Measurements from ENCODE around the gene CNR2.
"Not testable (repeated sequence)": the region's sequence is repeated elsewhere in the genome, so short reads cannot be mapped to it uniquely, and the experiment has no call there.

CNR2 gene

DNA sequence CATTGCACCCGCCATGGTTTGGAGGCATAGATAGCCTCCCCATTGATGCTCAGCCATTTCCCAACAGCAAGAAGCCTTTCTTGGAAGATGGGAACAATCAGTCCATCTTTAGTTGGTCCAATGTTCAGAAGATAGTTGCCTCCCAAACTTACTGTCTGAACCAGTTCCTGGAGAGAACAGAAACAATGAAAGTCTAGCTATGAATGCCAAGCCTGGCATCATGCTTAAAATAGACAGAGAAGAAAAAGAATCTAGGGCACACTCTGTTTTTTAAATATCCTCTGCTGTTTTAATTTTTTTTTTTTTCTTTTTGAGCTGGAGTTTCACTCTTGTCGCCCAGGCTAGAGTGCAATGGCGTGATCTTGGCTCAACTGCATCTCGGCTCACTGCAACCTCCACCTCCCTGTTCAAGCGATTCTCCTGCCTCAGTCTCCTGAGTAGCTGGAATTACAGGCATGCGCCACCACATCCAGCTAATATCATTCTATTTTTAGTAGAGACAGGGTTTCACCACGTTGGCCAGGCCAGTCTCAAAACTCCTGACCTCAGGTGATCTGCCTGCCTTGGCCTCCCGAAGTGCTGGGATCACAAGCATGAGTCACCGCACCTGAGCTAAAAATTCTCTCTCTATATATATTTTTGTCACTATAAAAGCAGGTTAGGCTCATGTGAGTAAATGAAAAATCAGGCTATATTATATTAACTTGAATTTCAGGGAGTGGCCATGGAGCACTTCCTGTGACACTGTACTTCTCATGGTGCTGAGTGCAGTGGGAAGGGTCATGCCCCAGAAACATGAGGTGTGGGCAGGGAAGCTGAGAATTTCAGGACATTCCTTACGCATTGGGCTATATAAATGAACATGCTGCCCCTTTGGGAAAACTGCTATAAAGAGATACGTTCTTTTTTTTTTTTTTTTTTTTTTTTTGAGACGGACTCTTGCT lies 64.2 kb downstream of the CNR2 start:
- Histone ChIP-seq H3K36me3 (ENCODE audit: insufficient read depth, low read length) (no peaks in the 10 kb centered on the region), H3K4me1 (ENCODE audit: insufficient read depth, low read length) (no peaks in the 10 kb centered on the region), H3K9ac (ENCODE audit: low read depth, low read length) (no peak overlapping the region), H3K9me3 (ENCODE audit: control insufficient read depth, insufficient read depth, low read length) (peaks cover 9% of the 10 kb centered on the region)

DNA sequence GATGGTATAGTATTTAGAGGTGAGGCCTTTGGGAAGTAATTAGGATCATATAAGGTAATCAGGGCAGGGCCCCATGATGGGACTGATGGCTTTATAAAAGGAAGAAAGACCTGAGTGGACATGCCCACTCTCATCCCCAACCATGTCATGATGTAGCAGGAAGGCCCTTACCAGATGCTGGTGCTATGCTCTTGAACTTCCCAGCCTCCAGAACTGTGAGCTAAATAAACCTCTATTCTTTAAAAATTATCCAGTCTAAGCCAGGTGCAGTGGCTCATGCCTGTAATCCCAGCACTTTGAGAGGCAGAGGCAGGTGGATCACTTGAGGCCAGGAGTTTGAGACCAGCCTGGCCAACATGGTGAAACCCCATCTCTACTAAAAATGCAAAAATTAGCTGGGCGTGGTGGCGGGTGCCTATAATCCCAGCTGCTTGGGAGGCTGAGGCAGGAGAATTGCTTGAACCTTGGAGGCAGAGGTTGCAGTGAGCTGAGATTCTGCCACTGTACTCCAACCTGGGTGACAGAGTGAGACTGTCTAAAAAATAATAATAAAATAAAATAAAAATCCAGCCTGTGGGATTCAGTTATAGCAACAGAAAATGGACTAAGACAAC lies 65.6 kb downstream of the CNR2 start:
- H3K36me3 ChIP-seq (ENCODE audit: insufficient read depth, low read length); H3K9me3 ChIP-seq (ENCODE audit: control insufficient read depth, insufficient read depth, low read length); H3K4me1 ChIP-seq (ENCODE audit: insufficient read depth, low read length); H3K9ac ChIP-seq (ENCODE audit: low read depth, low read length): not testable (repeated sequence)

DNA sequence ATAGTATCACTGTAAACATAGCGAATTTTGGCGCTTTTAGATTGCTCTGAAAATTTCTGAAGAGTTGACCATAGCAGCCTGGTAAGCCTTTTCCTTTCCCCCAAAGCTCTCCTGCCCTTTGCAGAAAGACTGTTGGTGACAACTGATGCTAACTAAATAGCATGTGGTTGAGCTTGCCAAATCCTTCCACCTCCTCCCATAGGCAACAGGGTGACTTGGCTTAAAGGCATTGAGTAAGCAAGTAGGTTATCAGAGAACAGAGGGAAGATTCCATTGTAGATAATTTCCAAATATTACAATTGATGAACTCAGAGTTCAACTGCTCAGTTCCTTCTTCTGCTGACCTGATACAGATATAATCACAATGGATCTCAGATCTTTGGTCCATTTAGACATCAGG lies 68.0 kb downstream of the CNR2 start:
- Histone ChIP-seq H3K4me1 (ENCODE audit: insufficient read depth, low read length) (no peaks in the 10 kb centered on the region), H3K9me3 (ENCODE audit: control insufficient read depth, insufficient read depth, low read length) (peaks cover 9% of the 10 kb centered on the region), H3K9ac (ENCODE audit: low read depth, low read length) (no peak overlapping the region), H3K36me3 (ENCODE audit: insufficient read depth, low read length) (no peaks in the 10 kb centered on the region)

DNA sequence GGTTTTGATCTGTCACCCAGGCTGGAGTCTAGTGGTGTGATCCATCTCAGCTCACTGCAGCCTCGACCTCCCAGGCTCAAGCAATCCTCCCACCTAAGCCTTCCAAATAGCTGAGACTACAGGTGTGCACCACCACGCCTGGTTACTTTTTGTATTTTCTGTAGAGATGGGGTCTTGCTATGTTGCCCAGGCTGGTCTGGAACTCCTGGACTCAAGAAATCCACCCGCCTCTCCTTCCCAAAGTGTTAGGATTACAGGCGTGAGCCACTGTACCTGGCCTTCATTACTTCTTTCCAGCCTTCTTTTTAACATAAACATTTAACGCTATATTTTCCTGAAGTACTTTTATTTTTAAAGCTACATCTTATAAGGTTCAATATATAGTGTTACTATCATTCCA lies 69.5 kb downstream of the CNR2 start:
- Histone ChIP-seq H3K9me3 (ENCODE audit: control insufficient read depth, insufficient read depth, low read length) (peaks cover 9% of the 10 kb centered on the region), H3K4me1 (ENCODE audit: insufficient read depth, low read length) (no peaks in the 10 kb centered on the region), H3K9ac (ENCODE audit: low read depth, low read length) (no peak overlapping the region), H3K36me3 (ENCODE audit: insufficient read depth, low read length) (no peaks in the 10 kb centered on the region)

GRCh38 chr1:23838401-23838866 lies 74.7 kb downstream of the CNR2 start:
- Histone ChIP-seq H3K36me3 (ENCODE audit: insufficient read depth, low read length) (no peaks in the 10 kb centered on the region), H3K9ac (ENCODE audit: low read depth, low read length) (peak overlapping the region; percentile 35; the same call in 1 of the 2 replicates), H3K9me3 (ENCODE audit: control insufficient read depth, insufficient read depth, low read length) (no peaks in the 10 kb centered on the region), H3K4me1 (ENCODE audit: insufficient read depth, low read length) (no peaks in the 10 kb centered on the region)

DNA sequence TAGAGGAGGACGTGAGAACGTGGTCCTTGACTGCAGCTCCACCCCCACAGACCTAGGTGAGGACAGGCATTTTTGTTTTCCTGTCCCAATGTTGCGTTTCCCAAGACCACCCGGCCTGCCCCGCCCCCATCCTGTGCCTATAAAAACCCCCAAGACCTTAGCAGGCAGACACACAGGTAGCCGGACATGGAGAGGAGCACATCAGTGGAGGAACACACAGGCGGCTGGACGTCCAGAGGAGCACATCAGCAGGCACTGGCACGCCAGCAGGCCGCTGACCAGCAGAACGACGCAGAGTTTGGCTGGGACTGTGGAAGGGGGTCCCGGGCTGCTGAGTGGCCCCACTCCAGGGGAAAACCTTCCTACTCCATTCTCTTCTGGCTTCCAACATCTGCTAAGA lies 75.3 kb downstream of the CNR2 start:
- Histone ChIP-seq H3K9ac (ENCODE audit: low read depth, low read length) (peak overlapping the region; percentile 35; the same call in 1 of the 2 replicates), H3K9me3 (ENCODE audit: control insufficient read depth, insufficient read depth, low read length) (no peaks in the 10 kb centered on the region), H3K36me3 (ENCODE audit: insufficient read depth, low read length) (no peaks in the 10 kb centered on the region), H3K4me1 (ENCODE audit: insufficient read depth, low read length) (no peaks in the 10 kb centered on the region)

GRCh38 chr1:23836037-23836436 lies 77.1 kb downstream of the CNR2 start:
- Histone ChIP-seq H3K9ac (ENCODE audit: low read depth, low read length) (no peak overlapping the region), H3K36me3 (ENCODE audit: insufficient read depth, low read length) (no peaks in the 10 kb centered on the region), H3K4me1 (ENCODE audit: insufficient read depth, low read length) (no peaks in the 10 kb centered on the region), H3K9me3 (ENCODE audit: control insufficient read depth, insufficient read depth, low read length) (no peaks in the 10 kb centered on the region)

- not testable (repeated sequence) for H3K9me3 ChIP-seq (ENCODE audit: control insufficient read depth, insufficient read depth, low read length); H3K9ac ChIP-seq (ENCODE audit: low read depth, low read length); H3K36me3 ChIP-seq (ENCODE audit: insufficient read depth, low read length); H3K4me1 ChIP-seq (ENCODE audit: insufficient read depth, low read length)
Observed at GRCh38 chr1:23834156-23834555, 79.0 kb downstream of the CNR2 start.

GRCh38 chr1:23827717-23828116 lies 85.4 kb downstream of the CNR2 start:
- Histone ChIP-seq H3K9ac (ENCODE audit: low read depth, low read length) (no peak overlapping the region), H3K4me1 (ENCODE audit: insufficient read depth, low read length) (no peaks in the 10 kb centered on the region), H3K36me3 (ENCODE audit: insufficient read depth, low read length) (no peaks in the 10 kb centered on the region), H3K9me3 (ENCODE audit: control insufficient read depth, insufficient read depth, low read length) (no peaks in the 10 kb centered on the region)

- not testable (repeated sequence) for H3K9ac ChIP-seq (ENCODE audit: low read depth, low read length); H3K9me3 ChIP-seq (ENCODE audit: control insufficient read depth, insufficient read depth, low read length); H3K4me1 ChIP-seq (ENCODE audit: insufficient read depth, low read length); H3K36me3 ChIP-seq (ENCODE audit: insufficient read depth, low read length)
Observed at GRCh38 chr1:23826590-23826989, 86.6 kb downstream of the CNR2 start.

DNA sequence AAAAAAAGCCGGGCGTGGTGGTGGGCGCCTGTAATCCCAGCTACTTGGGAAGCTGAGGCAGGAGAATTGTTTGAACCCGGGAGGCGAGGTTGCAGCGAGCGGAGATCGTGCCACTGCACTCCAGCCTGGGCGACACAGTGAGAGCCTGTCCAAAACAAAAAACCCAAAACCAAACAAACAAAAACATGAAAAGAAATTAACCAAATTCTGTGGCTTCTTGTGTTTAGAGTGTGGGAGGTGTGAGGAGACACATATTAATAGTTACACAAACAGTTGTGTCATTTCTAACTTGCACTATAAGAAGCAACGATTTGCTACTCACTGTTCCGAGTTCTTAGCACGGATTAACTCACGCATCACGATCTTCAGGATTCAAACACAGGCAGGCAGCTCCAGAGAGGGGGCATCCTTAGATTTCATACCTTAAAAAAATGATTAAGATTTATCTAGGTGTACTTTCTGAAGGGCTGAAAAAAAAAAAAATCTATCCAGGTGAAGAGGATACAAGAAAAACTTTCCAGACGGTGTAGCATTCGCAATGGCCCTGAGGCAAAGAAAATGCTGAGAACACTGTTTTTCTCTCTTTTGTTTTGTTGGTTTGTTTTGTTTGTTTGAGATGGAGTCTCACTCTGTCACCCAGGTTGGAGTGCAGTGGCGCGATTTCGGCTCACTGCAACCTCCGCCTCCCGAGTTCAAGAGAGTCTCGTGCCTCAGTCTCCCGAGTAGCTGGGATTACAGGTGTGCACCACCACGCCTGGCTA lies 87.2 kb downstream of the CNR2 start:
- Histone ChIP-seq H3K36me3 (ENCODE audit: insufficient read depth, low read length) (no peaks in the 10 kb centered on the region), H3K9ac (ENCODE audit: low read depth, low read length) (peak overlapping the region; percentile 100)

GRCh38 chr1:23825076-23825761 lies 87.9 kb downstream of the CNR2 start, which contains the start of gene HMGCL:
Gene HMGCL, minus strand, starts transcription at chr1:23825429. Its CDS starts 14 bp downstream, at chr1:23825415.
- no peaks in the 10 kb centered on the region for H3K4me1 ChIP-seq (ENCODE audit: insufficient read depth, low read length)
- no peaks in the 10 kb centered on the region for H3K9me3 ChIP-seq (ENCODE audit: control insufficient read depth, insufficient read depth, low read length)
- no peaks in the 10 kb centered on the region for H3K36me3 ChIP-seq (ENCODE audit: insufficient read depth, low read length)

More for the DNA sequence above, 87.2 kb downstream of the CNR2 start:
- no peaks in the 10 kb centered on the region for H3K9me3 ChIP-seq (ENCODE audit: control insufficient read depth, insufficient read depth, low read length)
- no peaks in the 10 kb centered on the region for H3K4me1 ChIP-seq (ENCODE audit: insufficient read depth, low read length)

DNA sequence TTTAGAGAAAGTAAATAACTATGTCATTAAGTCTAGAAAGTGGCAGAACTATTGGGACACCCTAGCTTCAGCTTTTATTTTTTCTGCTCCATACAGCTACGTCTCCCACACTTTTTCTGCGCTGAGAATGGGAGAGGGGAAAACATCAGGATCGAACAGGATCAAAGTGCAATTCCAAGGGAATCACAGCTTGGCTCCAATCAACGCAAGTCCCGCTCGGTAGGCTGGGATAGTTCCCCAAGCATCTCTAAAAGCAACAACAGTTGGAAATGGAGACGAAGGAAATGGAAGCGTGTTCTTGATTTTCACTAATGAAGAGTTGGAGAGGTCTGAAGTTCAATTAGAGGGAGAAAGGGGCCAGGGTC lies 88.5 kb downstream of the CNR2 start:
- H3K36me3 ChIP-seq (ENCODE audit: insufficient read depth, low read length) = no peaks in the 10 kb centered on the region
- H3K9me3 ChIP-seq (ENCODE audit: control insufficient read depth, insufficient read depth, low read length) = no peaks in the 10 kb centered on the region
- no peaks in the 10 kb centered on the region for H3K4me1 ChIP-seq (ENCODE audit: insufficient read depth, low read length)
- peak overlapping the region; percentile 100 for H3K9ac ChIP-seq (ENCODE audit: low read depth, low read length)

More at GRCh38 chr1:23825076-23825761, 87.9 kb downstream of the CNR2 start, which contains the start of gene HMGCL:
- H3K9ac ChIP-seq (ENCODE audit: low read depth, low read length) = peak within 1 kb of the TSS; percentile 100

GRCh38 chr1:23823767-23824166 lies 89.4 kb downstream of the CNR2 start:
- Histone ChIP-seq H3K4me1 (ENCODE audit: insufficient read depth, low read length) (no peaks in the 10 kb centered on the region), H3K36me3 (ENCODE audit: insufficient read depth, low read length) (no peaks in the 10 kb centered on the region), H3K9ac (ENCODE audit: low read depth, low read length) (no peak overlapping the region), H3K9me3 (ENCODE audit: control insufficient read depth, insufficient read depth, low read length) (no peaks in the 10 kb centered on the region)
